HCT116 (cell line): ENCODE measurements around the gene ADAM8. TPM values are rescaled to one million over a fixed set of nuclear protein-coding genes. Genes with fewer than 3 reads are reported as not detected.

Experiments
- ATAC-seq: fragments of 200-7000 bp; cut with Tn5 transposase; 2 replicates; pipeline ENCODE4 v1.9.1; 2020; ENCODE audit warnings: mild to moderate bottlenecking, moderate library complexity
- BruUV-seq: library from RNA; stranded (reverse); fragments of 400-500 nt; replicated peaks from 2 replicates; lab custom pipeline; 2021; lab: Mats Ljungman, UMichigan
- CTCF ChIA-PET: fragments of 300-600 bp; sonication (Branson Sonifier 250); formaldehyde crosslinking; loops from one replicate; lab custom pipeline; 2021; ENCODE audit warnings: antibody characterized with exemption; lab: Charles Lee
- POLR2A ChIA-PET: fragments of 300-600, 350-600 bp; sonication (Branson Sonifier 250); formaldehyde crosslinking; loops from one replicate; lab custom pipeline; 2021; ENCODE audit warnings: antibody characterized with exemption; lab: Charles Lee
- RAD21 ChIA-PET, 2 experiments: fragments of 300-600 bp; sonication (Branson Sonifier 250); formaldehyde crosslinking; loops; one replicate each; lab custom pipeline; 2023; ENCODE audit warnings: low total read pairs in 2 of 2; ENCODE audit not compliant: uncharacterized antibody in 2 of 2, unreplicated experiment in 2 of 2, low non-redundant PET in 1 of 2; lab: Charles Lee
- DNase-seq: peaks from one replicate; pipeline ENCODE4 v3.0.0-alpha.2; 2010; ENCODE audit warnings: low read depth, low spot score
- H2AFZ ChIP-seq: fragments of 200-600 bp; shearing (Covaris generic), sonication (generic); 2 replicates; pipeline ENCODE4 v1.6.1; 2017; ENCODE audit warnings: low read depth, mixed run types, mixed read lengths, antibody characterized with exemption, low read length; ENCODE audit not compliant: poor library complexity, severe bottlenecking
- H3K27ac ChIP-seq: 2 replicates; pipeline ENCODE4 v1.5.1; 2012; ENCODE audit warnings: low read depth, low read length
- H3K27me3 ChIP-seq: fragments of 200-600 bp; sonication (generic); 2 replicates; pipeline ENCODE4 v1.6.1; 2016; ENCODE audit warnings: mixed run types, low read length, mixed read lengths; ENCODE audit not compliant: insufficient read depth
- H3K36me3 ChIP-seq, 2 experiments: fragments of 200-500 bp in 1 of 2; fragments of 200-600 bp in 1 of 2; sonication (Bioruptor generic) in 1 of 2; sonication (generic) in 1 of 2; 2 replicates each; pipeline versions ENCODE4 v1.5.1 to v1.6.1; 2014 to 2016; ENCODE audit warnings: low read length in 2 of 2, inconsistent platforms in 1 of 2, mixed read lengths in 1 of 2, mixed run types in 1 of 2; ENCODE audit not compliant: insufficient read depth in 2 of 2, control insufficient read depth in 1 of 2
- H3K4me1 ChIP-seq, 2 experiments: fragments of 200-600 bp in 1 of 2; sonication (generic) in 1 of 2; 2 replicates each; pipeline versions ENCODE4 v1.5.1 to v1.6.1; 2012 to 2017; ENCODE audit warnings: low read length in 2 of 2, inconsistent platforms in 1 of 2, mild to moderate bottlenecking in 1 of 2, mixed read lengths in 1 of 2, mixed run types in 1 of 2, moderate library complexity in 1 of 2; ENCODE audit not compliant: insufficient read depth in 2 of 2, control insufficient read depth in 1 of 2
- H3K4me2 ChIP-seq: fragments of 200-600 bp; sonication (generic); 2 replicates; pipeline ENCODE4 v1.6.1; 2017; ENCODE audit warnings: mixed run types, low read length, mixed read lengths
- H3K4me3 ChIP-seq, 2 experiments: fragments of 200-600 bp in 1 of 2; sonication (generic) in 1 of 2; replicated peaks in 1 of 2; 2 replicates each; pipeline ENCODE4 v1.5.1; 2011 to 2016; ENCODE audit warnings: low read length in 2 of 2, control low read depth in 1 of 2, low read depth in 1 of 2, mild to moderate bottlenecking in 1 of 2, mixed read lengths in 1 of 2, mixed run types in 1 of 2
- H3K79me2 ChIP-seq: fragments of 200-600 bp; sonication (generic); 2 replicates; pipeline ENCODE4 v1.6.1; 2017; ENCODE audit warnings: mild to moderate bottlenecking, mixed run types, low read length, moderate library complexity, mixed read lengths; ENCODE audit not compliant: insufficient read depth
- H3K9ac ChIP-seq: fragments of 200-600 bp; sonication (generic); 2 replicates; pipeline ENCODE4 v1.6.1; 2016; ENCODE audit warnings: low read length, mixed read lengths
- H3K9me2 ChIP-seq: fragments of 200-600 bp; sonication (generic), shearing (Covaris generic); 2 replicates; pipeline ENCODE4 v1.6.1; 2017; ENCODE audit warnings: mixed run types, mild to moderate bottlenecking, moderate library complexity; ENCODE audit not compliant: insufficient read depth
- H3K9me3 ChIP-seq, 2 experiments: fragments of 200-500 bp in 1 of 2; fragments of 200-600 bp in 1 of 2; sonication (Bioruptor generic) in 1 of 2; sonication (generic) in 1 of 2; 2 replicates each; pipeline ENCODE4 v1.6.1; 2014 to 2017; ENCODE audit warnings: low read length in 2 of 2, mixed read lengths in 2 of 2, inconsistent platforms in 1 of 2, low read depth in 1 of 2, mild to moderate bottlenecking in 1 of 2, mixed run types in 1 of 2, moderate library complexity in 1 of 2; ENCODE audit not compliant: control insufficient read depth in 1 of 2, insufficient read depth in 1 of 2
- H4K20me1 ChIP-seq: fragments of 200-600 bp; sonication (generic), shearing (Covaris generic); 2 replicates; pipeline ENCODE4 v1.6.1; 2017; ENCODE audit warnings: mixed run types, mild to moderate bottlenecking, moderate library complexity; ENCODE audit not compliant: insufficient read depth
- ATF3 ChIP-seq: IDR thresholded peaks from 2 replicates; pipeline ENCODE4 v1.6.1; 2012
- CBX3 ChIP-seq: IDR thresholded peaks from 2 replicates; pipeline ENCODE4 v1.6.1; 2012; ENCODE audit warnings: low read depth
- CEBPB ChIP-seq: IDR thresholded peaks from 2 replicates; pipeline ENCODE4 v1.6.1; 2012; ENCODE audit warnings: low read depth
- EGR1 ChIP-seq: IDR thresholded peaks from 2 replicates; pipeline ENCODE4 v1.6.1; 2012; ENCODE audit warnings: low read depth
- ELF1 ChIP-seq: IDR thresholded peaks from 2 replicates; pipeline ENCODE4 v1.6.1; 2012; ENCODE audit warnings: low read depth, borderline replicate concordance
- FOSL1 ChIP-seq: IDR thresholded peaks from 2 replicates; pipeline ENCODE4 v1.6.1; 2012; ENCODE audit warnings: low read depth
- RAD21 ChIP-seq: IDR thresholded peaks from 2 replicates; pipeline ENCODE4 v1.6.1; 2012; ENCODE audit warnings: low read depth, mild to moderate bottlenecking
- REST ChIP-seq: IDR thresholded peaks from 2 replicates; pipeline ENCODE4 v1.6.1; 2012; ENCODE audit warnings: low read depth
- SIN3A ChIP-seq: IDR thresholded peaks from 2 replicates; pipeline ENCODE4 v1.6.1; 2012; ENCODE audit warnings: low read depth
- SP1 ChIP-seq: IDR thresholded peaks from 2 replicates; pipeline ENCODE4 v1.6.1; 2012; ENCODE audit warnings: low read depth
- SRF ChIP-seq: IDR thresholded peaks from 2 replicates; pipeline ENCODE4 v1.6.1; 2012; ENCODE audit warnings: low read depth
- TCF7L2 ChIP-seq: IDR thresholded peaks from 2 replicates; pipeline ENCODE4 v1.7.0; 2011; ENCODE audit warnings: borderline replicate concordance, inconsistent platforms; ENCODE audit not compliant: insufficient read depth, insufficient read length; ENCODE audit errors: extremely low read depth
- YY1 ChIP-seq: IDR thresholded peaks from 2 replicates; pipeline ENCODE4 v1.6.1; 2011; ENCODE audit warnings: low read length, low read depth, moderate library complexity, mild to moderate bottlenecking; ENCODE audit not compliant: insufficient replicate concordance; ENCODE audit errors: extremely low read depth
- ZFX ChIP-seq: fragments of 450-650 bp; IDR thresholded peaks from 2 replicates; pipeline ENCODE4 v1.6.1; 2017
- intact Hi-C: fragments of 100-400 bp; cut with micrococcal nuclease; formaldehyde crosslinking; loops from 2 replicates; pipeline ENCODE4 v1.10.0; 2022
- total RNA-seq: library from RNA; stranded (reverse); gene quantifications from one replicate; pipeline ENCODE4 v1.2.1, GENCODE V29; 2021; ENCODE audit not compliant: unreplicated experiment

Gene ADAM8
- total RNA-seq, 1 experiment from 2014 or later = 4.1 TPM

- Histone ChIP-seq H3K79me2 (no peaks in the 10 kb centered on the region), H3K4me1 (no peaks in the 10 kb centered on the region), H3K4me3 (no peak overlapping the region), H3K4me2 (no peak overlapping the region), H3K9me3 (no peaks in the 10 kb centered on the region), H3K9me2 (no peaks in the 10 kb centered on the region), H3K27me3 (no peaks in the 10 kb centered on the region), H3K36me3 (no peaks in the 10 kb centered on the region), H4K20me1 (no peaks in the 10 kb centered on the region), H3K27ac (no peak overlapping the region), H2AFZ (no peak overlapping the region), H3K9ac (no peak overlapping the region)
- no peak for TF ChIP-seq CEBPB
- TF ChIP-seq CBX3 = no peak
- no peak for TF ChIP-seq EGR1
- no peak for TF ChIP-seq RAD21
- TF ChIP-seq TCF7L2 = no peak
- no peak for TF ChIP-seq SIN3A
- ATAC-seq (no peak), DNase-seq (no peak)
- BruUV-seq = no TSS peak
- RAD21 ChIA-PET = no interaction called here
- CTCF ChIA-PET = no interaction called here
- intact Hi-C loops = no loop called here
- POLR2A ChIA-PET = no interaction called here
Measured at GRCh38 chr10:133213641-133214467, 62.8 kb downstream of the ADAM8 start.

- no peak overlapping the region for H3K27ac ChIP-seq
- BruUV-seq = no TSS peak
- DNase-seq (no peak), ATAC-seq (no peak)
- H3K4me2 ChIP-seq = no peak overlapping the region
- H3K9me3 ChIP-seq = no peaks in the 10 kb centered on the region
- ChIA-PET CTCF (no interaction called here), POLR2A (no interaction called here), RAD21 (no interaction called here)
- H3K27me3 ChIP-seq = no peaks in the 10 kb centered on the region
- no peaks in the 10 kb centered on the region for H4K20me1 ChIP-seq
- no peak overlapping the region for H2AFZ ChIP-seq
- no peak overlapping the region for H3K9ac ChIP-seq
- H3K79me2 ChIP-seq = no peaks in the 10 kb centered on the region
- H3K9me2 ChIP-seq = no peaks in the 10 kb centered on the region
- H3K36me3 ChIP-seq = no peaks in the 10 kb centered on the region
- no peaks in the 10 kb centered on the region for H3K4me1 ChIP-seq
- intact Hi-C loops = no loop called here
- no peak overlapping the region for H3K4me3 ChIP-seq
- TF ChIP-seq CBX3 = no peak
- TF ChIP-seq TCF7L2 = no peak
- TF ChIP-seq YY1 = no peak
- TF ChIP-seq ZFX = no peak
- TF ChIP-seq SP1 = no peak
- TF ChIP-seq FOSL1 = no peak
- no peak for TF ChIP-seq CEBPB
- no peak for TF ChIP-seq SRF
- TF ChIP-seq SIN3A = no peak
- no peak for TF ChIP-seq REST
- TF ChIP-seq ATF3 = no peak
- TF ChIP-seq ELF1 = no peak
Measured at GRCh38 chr10:133212853-133213494, 63.7 kb downstream of the ADAM8 start.
